Activated T-cell treated with anti-CD3 and anti-CD28 coated beads for 4 hours (primary cell): Measurements from ENCODE around the gene GABRB1.

Source experiments
- DNase-seq: peaks from one replicate; pipeline ENCODE4 v3.0.0-alpha.2; 2020

The GABRB1 gene

GRCh38 chr4:47050761-47051725 is 19.7 kb downstream of the GABRB1 start:
- no peak for DNase-seq

- DNase-seq, result no peak
Measured at GRCh38 chr4:47053485-47053884, 22.1 kb downstream of the GABRB1 start.

- no peak for DNase-seq
Measured at GRCh38 chr4:47054130-47054529, 22.8 kb downstream of the GABRB1 start.

GRCh38 chr4:47057991-47058390 is 26.6 kb downstream of the GABRB1 start:
- no peak for DNase-seq

GRCh38 chr4:47060561-47060960 is 29.2 kb downstream of the GABRB1 start:
- no peak for DNase-seq

- no peak for DNase-seq
Measured at GRCh38 chr4:47061435-47061834, 30.1 kb downstream of the GABRB1 start.

- DNase-seq, result no peak
Measured at GRCh38 chr4:47065051-47065481, 33.7 kb downstream of the GABRB1 start.

GRCh38 chr4:47068986-47069385 is 37.6 kb downstream of the GABRB1 start:
- no peak for DNase-seq

- no peak for DNase-seq
Measured at GRCh38 chr4:47071901-47072341, 40.6 kb downstream of the GABRB1 start.

- DNase-seq, result no peak
Measured at GRCh38 chr4:47073647-47074046, 42.3 kb downstream of the GABRB1 start.

- DNase-seq, result no peak
Measured at GRCh38 chr4:47074816-47075215, 43.4 kb downstream of the GABRB1 start.

- no peak for DNase-seq
Measured at GRCh38 chr4:47075262-47075661, 43.9 kb downstream of the GABRB1 start.

- no peak for DNase-seq
Measured at GRCh38 chr4:47075919-47076318, 44.6 kb downstream of the GABRB1 start.

- DNase-seq, result no peak
Measured at GRCh38 chr4:47084111-47084510, 52.7 kb downstream of the GABRB1 start.

GRCh38 chr4:47084795-47085194 is 53.4 kb downstream of the GABRB1 start:
- DNase-seq, result no peak

GRCh38 chr4:47088298-47088697 is 56.9 kb downstream of the GABRB1 start:
- no peak for DNase-seq

GRCh38 chr4:47095884-47096283 is 64.5 kb downstream of the GABRB1 start:
- DNase-seq, result no peak

- no peak for DNase-seq
Measured at GRCh38 chr4:47101453-47101852, 70.1 kb downstream of the GABRB1 start.

- DNase-seq, result no peak
Measured at GRCh38 chr4:47104986-47105385, 73.6 kb downstream of the GABRB1 start.

GRCh38 chr4:47106561-47106960 is 75.2 kb downstream of the GABRB1 start:
- no peak for DNase-seq

- no peak for DNase-seq
Measured at GRCh38 chr4:47109379-47109778, 78.0 kb downstream of the GABRB1 start.

- no peak for DNase-seq
Measured at GRCh38 chr4:47110546-47111132, 79.3 kb downstream of the GABRB1 start.

- no peak for DNase-seq
Measured at GRCh38 chr4:47118192-47118929, 87.0 kb downstream of the GABRB1 start.

GRCh38 chr4:47120783-47121182 is 89.4 kb downstream of the GABRB1 start:
- DNase-seq, result no peak
